CD14-positive monocyte (primary cell): ENCODE data around the gene CDH13. TPM values are rescaled to one million over a fixed set of nuclear protein-coding genes. Genes with fewer than 3 reads are reported as not detected.

Experiments used
- DNase-seq, 3 donors: peaks; one replicate each; pipeline ENCODE4 v3.0.0-alpha.2; 2011 to 2022
- H2AFZ ChIP-seq: 2 replicates; pipeline ENCODE4 v1.6.0; 2012; ENCODE audit warnings: mild to moderate bottlenecking, low read depth, low read length, inconsistent platforms; ENCODE audit not compliant: insufficient read depth, poor library complexity, severe bottlenecking
- H3K27ac ChIP-seq, 2 donors: 1 replicate in 1 of 2; 2 replicates in 1 of 2; pipeline ENCODE4 v1.5.1; 2012 to 2013; ENCODE audit warnings: low read length in 2 of 2, control low read depth in 1 of 2, inconsistent platforms in 1 of 2, low read depth in 1 of 2, mild to moderate bottlenecking in 1 of 2
- H3K27me3 ChIP-seq, 2 donors: one replicate each; pipeline versions ENCODE4 v1.6.0 to v1.6.1; 2011 to 2013; ENCODE audit warnings: low read length in 2 of 2; ENCODE audit not compliant: control insufficient read depth in 2 of 2, insufficient read depth in 2 of 2
- H3K36me3 ChIP-seq, 2 donors: replicated peaks in 1 of 2; 1 replicate in 1 of 2; 2 replicates in 1 of 2; pipeline versions ENCODE4 v1.5.1 to v1.6.1; 2012 to 2013; ENCODE audit warnings: low read length in 2 of 2, control low read depth in 1 of 2, inconsistent platforms in 1 of 2, mild to moderate bottlenecking in 1 of 2; ENCODE audit not compliant: insufficient read depth in 2 of 2, control insufficient read depth in 1 of 2
- H3K4me1 ChIP-seq, 2 donors: 1 replicate in 1 of 2; 2 replicates in 1 of 2; pipeline versions ENCODE4 v1.5.1 to v1.6.1; 2012 to 2013; ENCODE audit warnings: low read length in 2 of 2, control low read depth in 1 of 2, inconsistent platforms in 1 of 2, mild to moderate bottlenecking in 1 of 2, moderate library complexity in 1 of 2; ENCODE audit not compliant: insufficient read depth in 2 of 2, control insufficient read depth in 1 of 2
- H3K4me2 ChIP-seq: replicated peaks from 2 replicates; pipeline ENCODE3; 2012; ENCODE audit warnings: low read length, moderate library complexity, mild to moderate bottlenecking; ENCODE audit not compliant: poor library complexity, severe bottlenecking; ENCODE audit errors: extremely low read depth
- H3K4me3 ChIP-seq, 3 experiments: fragments of 200-600 bp in 1 of 3; sonication (generic) in 1 of 3; replicated peaks in 1 of 3; 1 replicate in 2 of 3; 2 replicates in 1 of 3; pipeline ENCODE4 v1.5.1; 2011 to 2013; ENCODE audit warnings: low read length in 3 of 3, mild to moderate bottlenecking in 3 of 3, control low read depth in 2 of 3, low read depth in 2 of 3, inconsistent platforms in 1 of 3, moderate library complexity in 1 of 3
- H3K79me2 ChIP-seq: 2 replicates; pipeline ENCODE4 v1.6.0; 2012; ENCODE audit warnings: mild to moderate bottlenecking, control low read depth, inconsistent platforms, low read length, moderate library complexity; ENCODE audit not compliant: insufficient read depth
- H3K9ac ChIP-seq: 2 replicates; pipeline ENCODE4 v1.6.0; 2017; ENCODE audit warnings: low read length, mild to moderate bottlenecking; ENCODE audit not compliant: insufficient read depth, poor library complexity, severe bottlenecking
- H3K9me3 ChIP-seq, 2 donors: replicated peaks in 1 of 2; 1 replicate in 1 of 2; 2 replicates in 1 of 2; pipeline versions ENCODE4 v1.5.1 to v1.6.1; 2012 to 2013; ENCODE audit warnings: low read length in 2 of 2, control low read depth in 1 of 2; ENCODE audit not compliant: control insufficient read depth in 1 of 2, insufficient read depth in 1 of 2
- H4K20me1 ChIP-seq: 2 replicates; pipeline ENCODE4 v1.6.0; 2012; ENCODE audit warnings: mild to moderate bottlenecking, low read length, control low read depth, moderate library complexity; ENCODE audit not compliant: insufficient read depth
- H3K27ac Mint-ChIP-seq, 7 donors: one replicate each; pipeline ENCODE4 v1.8.0; 2020; ENCODE audit warnings: mild to moderate bottlenecking in 7 of 7, mixed read lengths in 7 of 7, moderate library complexity in 6 of 7, inconsistent platforms in 2 of 7
- H3K27me3 Mint-ChIP-seq, 3 donors: one replicate each; pipeline ENCODE4 v1.8.0; 2021 to 2022; ENCODE audit warnings: low read depth in 3 of 3, mild to moderate bottlenecking in 3 of 3, mixed read lengths in 3 of 3, moderate library complexity in 3 of 3, inconsistent platforms in 1 of 3
- H3K36me3 Mint-ChIP-seq, 2 donors: one replicate each; pipeline ENCODE4 v1.8.0; 2020; ENCODE audit warnings: mixed read lengths in 2 of 2, inconsistent platforms in 1 of 2, mild to moderate bottlenecking in 1 of 2
- H3K4me1 Mint-ChIP-seq: one replicate; pipeline ENCODE4 v1.8.0; 2020; ENCODE audit warnings: mild to moderate bottlenecking, mixed read lengths
- H3K4me3 Mint-ChIP-seq, 2 donors: one replicate each; pipeline ENCODE4 v1.8.0; 2020; ENCODE audit warnings: mild to moderate bottlenecking in 2 of 2, mixed read lengths in 2 of 2, moderate library complexity in 1 of 2
- H3K9me3 Mint-ChIP-seq, 7 donors: one replicate each; pipeline ENCODE4 v1.8.0; 2020 to 2022; ENCODE audit warnings: mixed read lengths in 7 of 7, mild to moderate bottlenecking in 6 of 7, moderate library complexity in 6 of 7, inconsistent platforms in 2 of 7
- whole genome bisulfite sequencing: methylation state at CpG from one replicate; pipeline ENCODE4 v1.1.5; 2013; ENCODE audit warnings: missing lambda C conversion rate; ENCODE audit not compliant: insufficient coverage; 5-methylcytosine and 5-hydroxymethylcytosine counted together
- intact Hi-C, 2 donors: fragments of 100-400 bp; cut with micrococcal nuclease; formaldehyde crosslinking; loops; one replicate each; pipeline versions ENCODE4 v1.15.0 to v1.15.1; 2023
- polyA plus RNA-seq, 3 donors: library from polyadenylated mRNA; depleted of rRNA in 1 of 3; unstranded in 2 of 3; stranded (reverse) in 1 of 3; fragments of 300-500 nt in 2 of 3; fragments of >200 nt in 1 of 3; fragmentation: Illumina TruSeq in 2 of 3; gene quantifications; 1 replicate in 2 of 3; 2 replicates in 1 of 3; pipeline ENCODE4 v1.2.3, GENCODE V29; 2012 to 2021
- TF ChIP-seq, protein P1 (sequence below): fragments of 200-600 bp; IDR thresholded peaks from one replicate; pipeline ENCODE4 v1.8.0; 2022; ENCODE audit warnings: antibody characterized with exemption, mild to moderate bottlenecking

The CDH13 gene
- polyA plus RNA-seq, 3 donors = 0.13 to 0.19 TPM; not detected in 1

DNA sequence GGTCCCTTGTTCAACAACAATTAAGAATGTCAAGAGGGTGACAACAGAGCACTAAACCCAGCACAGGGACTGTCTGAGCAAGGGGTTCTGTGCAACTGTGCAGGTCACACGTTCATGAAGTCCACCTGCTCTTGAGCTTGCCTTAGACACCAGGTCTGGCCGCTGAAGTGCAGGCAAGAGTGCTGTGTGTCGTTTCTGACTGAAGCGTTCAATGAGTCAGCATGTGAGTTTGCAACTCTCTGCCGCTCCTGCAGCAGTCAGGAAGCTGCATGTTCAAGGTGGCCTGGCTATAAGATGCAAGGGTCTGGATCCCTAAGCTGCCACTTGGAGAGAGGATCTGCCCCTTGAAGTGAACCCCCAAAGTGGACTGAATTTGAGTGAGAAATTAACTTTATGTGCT lies 848.3 kb downstream of the CDH13 start:
- no peaks in the 10 kb centered on the region for H3K4me1 ChIP-seq
- no peak for DNase-seq
- H3K9me3 ChIP-seq = no peaks in the 10 kb centered on the region
- H2AFZ ChIP-seq = no peak overlapping the region
- Mint-ChIP-seq H3K9me3 (peaks cover 0 to 5% (median 0%) of the 10 kb centered on the region in 7 donors), H3K4me3 (no peak overlapping the region), H3K27ac (no peak overlapping the region), H3K4me1 (no peaks in the 10 kb centered on the region), H3K27me3 (peaks cover 1 to 2% (median 2%) of the 10 kb centered on the region in 3 donors), H3K36me3 (no peaks in the 10 kb centered on the region)
- TF ChIP-seq, protein P1, sequence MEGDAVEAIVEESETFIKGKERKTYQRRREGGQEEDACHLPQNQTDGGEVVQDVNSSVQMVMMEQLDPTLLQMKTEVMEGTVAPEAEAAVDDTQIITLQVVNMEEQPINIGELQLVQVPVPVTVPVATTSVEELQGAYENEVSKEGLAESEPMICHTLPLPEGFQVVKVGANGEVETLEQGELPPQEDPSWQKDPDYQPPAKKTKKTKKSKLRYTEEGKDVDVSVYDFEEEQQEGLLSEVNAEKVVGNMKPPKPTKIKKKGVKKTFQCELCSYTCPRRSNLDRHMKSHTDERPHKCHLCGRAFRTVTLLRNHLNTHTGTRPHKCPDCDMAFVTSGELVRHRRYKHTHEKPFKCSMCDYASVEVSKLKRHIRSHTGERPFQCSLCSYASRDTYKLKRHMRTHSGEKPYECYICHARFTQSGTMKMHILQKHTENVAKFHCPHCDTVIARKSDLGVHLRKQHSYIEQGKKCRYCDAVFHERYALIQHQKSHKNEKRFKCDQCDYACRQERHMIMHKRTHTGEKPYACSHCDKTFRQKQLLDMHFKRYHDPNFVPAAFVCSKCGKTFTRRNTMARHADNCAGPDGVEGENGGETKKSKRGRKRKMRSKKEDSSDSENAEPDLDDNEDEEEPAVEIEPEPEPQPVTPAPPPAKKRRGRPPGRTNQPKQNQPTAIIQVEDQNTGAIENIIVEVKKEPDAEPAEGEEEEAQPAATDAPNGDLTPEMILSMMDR = no peak
- intact Hi-C loops = no loop called here
- no peak overlapping the region for H3K27ac ChIP-seq
- H3K27me3 ChIP-seq = no peaks in the 10 kb centered on the region
- H3K79me2 ChIP-seq = no peaks in the 10 kb centered on the region
- no peak overlapping the region for H3K9ac ChIP-seq
- H4K20me1 ChIP-seq = no peaks in the 10 kb centered on the region
- WGBS = 60% methylated on average over 5 of the region's 5 CpGs
- H3K36me3 ChIP-seq = no peaks in the 10 kb centered on the region
- H3K4me2 ChIP-seq = no peak overlapping the region
- H3K4me3 ChIP-seq = no peak overlapping the region

GRCh38 chr16:83481589-83481988 lies 854.8 kb downstream of the CDH13 start:
- WGBS = 64% methylated on average over 6 of the region's 7 CpGs
- Mint-ChIP-seq H3K27ac (no peak overlapping the region), H3K27me3 (peaks cover 0 to 5% (median 2%) of the 10 kb centered on the region in 3 donors), H3K4me1 (no peaks in the 10 kb centered on the region), H3K4me3 (no peak overlapping the region), H3K9me3 (peaks cover 0 to 7% (median 0%) of the 10 kb centered on the region in 7 donors), H3K36me3 (no peaks in the 10 kb centered on the region)
- no peaks in the 10 kb centered on the region for H3K36me3 ChIP-seq
- no peak overlapping the region for H3K9ac ChIP-seq
- no peak overlapping the region for H3K4me2 ChIP-seq
- DNase-seq = no peak
- no peak overlapping the region for H2AFZ ChIP-seq
- H3K4me3 ChIP-seq = no peak overlapping the region
- no peaks in the 10 kb centered on the region for H3K27me3 ChIP-seq
- intact Hi-C loops = no loop called here
- TF ChIP-seq, protein P1 = no peak
- H4K20me1 ChIP-seq = no peaks in the 10 kb centered on the region
- H3K9me3 ChIP-seq = no peaks in the 10 kb centered on the region
- no peaks in the 10 kb centered on the region for H3K79me2 ChIP-seq
- H3K4me1 ChIP-seq = no peaks in the 10 kb centered on the region
- no peak overlapping the region for H3K27ac ChIP-seq
